Spleen (tissue), 11 donors: Measurements from ENCODE around the gene FAN1. TPM values are rescaled to one million over a fixed set of nuclear protein-coding genes. Genes with fewer than 3 reads are reported as not detected.
A peak's percentile ranks its signal among the peaks of the same experiment; 100 is the strongest.

Experiments used
- DNase-seq: peaks from one replicate; pipeline ENCODE4 v3.0.0-alpha.2; 2020
- H3K27ac ChIP-seq, 8 donors: fragments of 200-600 bp; sonication (generic) in 7 of 8; 1 replicate in 4 of 8; 2 replicates in 4 of 8; pipeline versions ENCODE4 v1.5.0 to v1.8.0; 2016 to 2021; ENCODE audit warnings: inconsistent platforms in 4 of 8, mild to moderate bottlenecking in 4 of 8, moderate library complexity in 1 of 8
- H3K27me3 ChIP-seq, 7 donors: fragments of 200-600 bp; sonication (generic) in 6 of 7; replicated peaks in 1 of 7; 1 replicate in 4 of 7; 2 replicates in 3 of 7; pipeline versions ENCODE4 v1.5.0 to v1.8.0; 2016 to 2021; ENCODE audit warnings: inconsistent platforms in 3 of 7, mild to moderate bottlenecking in 1 of 7
- H3K36me3 ChIP-seq, 6 donors: fragments of 200-600 bp; sonication (generic) in 5 of 6; 1 replicate in 4 of 6; 2 replicates in 2 of 6; pipeline versions ENCODE4 v1.5.0 to v1.8.0; 2016 to 2021; ENCODE audit warnings: inconsistent platforms in 2 of 6
- H3K4me1 ChIP-seq, 6 donors: fragments of 200-600 bp; sonication (generic) in 5 of 6; 1 replicate in 3 of 6; 2 replicates in 3 of 6; pipeline versions ENCODE4 v1.5.0 to v1.8.0; 2016 to 2021; ENCODE audit warnings: inconsistent platforms in 3 of 6
- H3K4me3 ChIP-seq, 8 donors: fragments of 200-600 bp; sonication (generic) in 7 of 8; 1 replicate in 4 of 8; 2 replicates in 4 of 8; pipeline versions ENCODE4 v1.5.0 to v1.8.0; 2016 to 2021; ENCODE audit warnings: inconsistent platforms in 4 of 8, mild to moderate bottlenecking in 4 of 8, moderate library complexity in 2 of 8
- H3K9me3 ChIP-seq, 8 donors: fragments of 200-600 bp; sonication (generic) in 7 of 8; 1 replicate in 4 of 8; 2 replicates in 4 of 8; pipeline versions ENCODE4 v1.5.0 to v1.8.0; 2016 to 2021; ENCODE audit warnings: inconsistent platforms in 4 of 8
- POLR2A ChIP-seq, 3 donors: fragments of 450-650 bp; IDR thresholded peaks; one replicate each; pipeline ENCODE4 v1.5.1; 2017; ENCODE audit warnings: antibody characterized with exemption in 3 of 3, mild to moderate bottlenecking in 1 of 3
- POLR2AphosphoS5 ChIP-seq, 3 donors: sonication (generic); formaldehyde crosslinking; IDR thresholded peaks; one replicate each; pipeline ENCODE4 v1.5.1; 2017; ENCODE audit warnings: antibody characterized with exemption in 3 of 3
- WGBS, 5 donors: extraction: QIAGEN DNeasy Blood & Tissue Kit in 3 of 5; methylation state at CpG; one replicate each; pipeline versions ENCODE4 v1.1.5 to v1.1.7; 2013 to 2018; 5-methylcytosine and 5-hydroxymethylcytosine counted together
- intact Hi-C: fragments of 100-400 bp; cut with DNase I; formaldehyde crosslinking; loops from one replicate; pipeline ENCODE4 v1.15.0; 2023; ENCODE audit warnings: low total_unique reads
- polyA plus RNA-seq, 3 donors: library from polyadenylated mRNA; stranded (reverse); fragments of 200-250 nt; gene quantifications; one replicate each; pipeline ENCODE4 v1.2.1, GENCODE V29; 2013
- total RNA-seq, 7 donors: library from RNA; depleted of rRNA in 3 of 7; stranded (reverse); fragments of >200 nt in 3 of 7; fragmentation: NEBNext Ultra II Directional in 4 of 7; extraction: Animal tissue kit (Norgen Biotek cat#: 25700) in 4 of 7; gene quantifications; one replicate each; pipeline versions ENCODE4 v1.1.0 to v1.2.1, GENCODE V29; 2016 to 2021
- TF ChIP-seq, protein P1 (sequence below), 11 experiments: fragments of 200-600 bp in 7 of 11; fragments of 450-650 bp in 4 of 11; sonication (generic) in 4 of 11; IDR thresholded peaks in 8 of 11; conservative IDR thresholded peaks in 3 of 11; 1 replicate in 7 of 11; 2 replicates in 4 of 11; pipeline versions ENCODE4 v1.4.0 to v1.8.0; 2016 to 2021; ENCODE audit warnings: antibody characterized with exemption in 11 of 11, inconsistent platforms in 4 of 11, mild to moderate bottlenecking in 1 of 11
- donor health status: healthy with polysubstance abuse.
- donor health status: DM: no; HTN: no; CAD: no; lungs with moderate emphysema.
- donor health status: DM: no; HTN: no; CAD: no.
- donor health status: Bipolar disorder and iron deficiency.
- donor health status: healthy.
- donor health status: DM: no; HTN: no; CAD: no.
- donor health status: DM: yes; HTN: yes; CAD: no.

Gene FAN1
- total and polyA plus RNA-seq, 10 donors = 6.5 to 22.1 (median 12.6) TPM

GRCh38 chr15:30924353-30924752 is 20.6 kb downstream of the FAN1 start:
- TF ChIP-seq, protein P1, sequence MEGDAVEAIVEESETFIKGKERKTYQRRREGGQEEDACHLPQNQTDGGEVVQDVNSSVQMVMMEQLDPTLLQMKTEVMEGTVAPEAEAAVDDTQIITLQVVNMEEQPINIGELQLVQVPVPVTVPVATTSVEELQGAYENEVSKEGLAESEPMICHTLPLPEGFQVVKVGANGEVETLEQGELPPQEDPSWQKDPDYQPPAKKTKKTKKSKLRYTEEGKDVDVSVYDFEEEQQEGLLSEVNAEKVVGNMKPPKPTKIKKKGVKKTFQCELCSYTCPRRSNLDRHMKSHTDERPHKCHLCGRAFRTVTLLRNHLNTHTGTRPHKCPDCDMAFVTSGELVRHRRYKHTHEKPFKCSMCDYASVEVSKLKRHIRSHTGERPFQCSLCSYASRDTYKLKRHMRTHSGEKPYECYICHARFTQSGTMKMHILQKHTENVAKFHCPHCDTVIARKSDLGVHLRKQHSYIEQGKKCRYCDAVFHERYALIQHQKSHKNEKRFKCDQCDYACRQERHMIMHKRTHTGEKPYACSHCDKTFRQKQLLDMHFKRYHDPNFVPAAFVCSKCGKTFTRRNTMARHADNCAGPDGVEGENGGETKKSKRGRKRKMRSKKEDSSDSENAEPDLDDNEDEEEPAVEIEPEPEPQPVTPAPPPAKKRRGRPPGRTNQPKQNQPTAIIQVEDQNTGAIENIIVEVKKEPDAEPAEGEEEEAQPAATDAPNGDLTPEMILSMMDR (IDR thresholded peaks at IDR 0.05 in 8 of 11, conservative IDR thresholded peaks at IDR 0.05 in 3 of 11) = no peak
- TF ChIP-seq POLR2A (IDR thresholded peaks at IDR 0.05) (no peak), POLR2AphosphoS5 (IDR thresholded peaks at IDR 0.05) (no peak)
- Histone ChIP-seq H3K4me1 (no peaks in the 10 kb centered on the region), H3K9me3 (no peaks in the 10 kb centered on the region), H3K27ac (no peak overlapping the region), H3K4me3 (no peak overlapping the region), H3K36me3 (peaks cover 0 to 100% (median 82%) of the 10 kb centered on the region in 6 donors), H3K27me3 (no peaks in the 10 kb centered on the region)
- intact Hi-C loops = no loop called here
- DNase-seq = no peak
- 88 to 95% (median 94%) methylated on average over 5 of the region's 5 CpGs for WGBS, 5 donors

DNA sequence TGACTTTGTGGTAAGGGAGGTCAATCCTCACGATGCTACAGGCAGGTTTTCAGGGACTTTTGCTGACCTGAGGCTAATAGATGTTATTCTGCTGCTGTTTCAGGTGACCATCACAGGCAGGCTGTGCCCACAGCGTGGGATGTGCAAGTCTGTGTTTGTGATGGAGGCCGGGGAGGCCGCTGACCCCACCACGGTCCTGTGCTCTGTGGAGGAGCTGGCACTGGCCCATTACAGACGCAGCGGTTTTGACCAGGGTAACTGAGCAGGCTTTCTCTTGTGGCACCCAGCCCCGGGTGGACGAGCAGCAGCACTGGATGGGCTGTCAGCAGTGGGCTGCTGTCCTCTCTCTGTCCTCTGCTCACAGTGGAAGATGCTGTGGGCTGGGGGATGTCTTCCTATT is 22.0 kb downstream of the FAN1 start:
- H3K27ac ChIP-seq = no peak overlapping the region
- WGBS, 5 donors = 89 to 95% (median 91%) methylated on average over 3 to 9 of the region's 9 CpGs
- TF ChIP-seq, protein P1 (IDR thresholded peaks at IDR 0.05 in 8 of 11, conservative IDR thresholded peaks at IDR 0.05 in 3 of 11) = no peak
- TF ChIP-seq POLR2AphosphoS5 (IDR thresholded peaks at IDR 0.05) = no peak
- TF ChIP-seq POLR2A (IDR thresholded peaks at IDR 0.05) = no peak
- H3K27me3 ChIP-seq = no peaks in the 10 kb centered on the region
- intact Hi-C loops = no loop called here
- H3K36me3 ChIP-seq = peaks cover 0 to 95% (median 84%) of the 10 kb centered on the region in 6 donors
- no peak overlapping the region for H3K4me3 ChIP-seq
- H3K4me1 ChIP-seq = no peaks in the 10 kb centered on the region
- no peaks in the 10 kb centered on the region for H3K9me3 ChIP-seq
- no peak for DNase-seq

GRCh38 chr15:30926161-30926560 is 22.4 kb downstream of the FAN1 start:
- Histone ChIP-seq H3K4me1 (no peaks in the 10 kb centered on the region), H3K36me3 (peaks cover 0 to 95% (median 82%) of the 10 kb centered on the region in 6 donors), H3K4me3 (no peak overlapping the region), H3K27me3 (no peaks in the 10 kb centered on the region), H3K27ac (no peak overlapping the region), H3K9me3 (no peaks in the 10 kb centered on the region)
- DNase-seq = no peak
- intact Hi-C loops = no loop called here
- WGBS, 5 donors = 95 to 97% (median 95%) methylated on average over 8 of the region's 8 CpGs
- TF ChIP-seq, protein P1 (IDR thresholded peaks at IDR 0.05 in 8 of 11, conservative IDR thresholded peaks at IDR 0.05 in 3 of 11) = no peak
- TF ChIP-seq POLR2A (IDR thresholded peaks at IDR 0.05) = no peak
- peak in 1 of 3 donors; percentile 2 for TF ChIP-seq POLR2AphosphoS5 (IDR thresholded peaks at IDR 0.05)

DNA sequence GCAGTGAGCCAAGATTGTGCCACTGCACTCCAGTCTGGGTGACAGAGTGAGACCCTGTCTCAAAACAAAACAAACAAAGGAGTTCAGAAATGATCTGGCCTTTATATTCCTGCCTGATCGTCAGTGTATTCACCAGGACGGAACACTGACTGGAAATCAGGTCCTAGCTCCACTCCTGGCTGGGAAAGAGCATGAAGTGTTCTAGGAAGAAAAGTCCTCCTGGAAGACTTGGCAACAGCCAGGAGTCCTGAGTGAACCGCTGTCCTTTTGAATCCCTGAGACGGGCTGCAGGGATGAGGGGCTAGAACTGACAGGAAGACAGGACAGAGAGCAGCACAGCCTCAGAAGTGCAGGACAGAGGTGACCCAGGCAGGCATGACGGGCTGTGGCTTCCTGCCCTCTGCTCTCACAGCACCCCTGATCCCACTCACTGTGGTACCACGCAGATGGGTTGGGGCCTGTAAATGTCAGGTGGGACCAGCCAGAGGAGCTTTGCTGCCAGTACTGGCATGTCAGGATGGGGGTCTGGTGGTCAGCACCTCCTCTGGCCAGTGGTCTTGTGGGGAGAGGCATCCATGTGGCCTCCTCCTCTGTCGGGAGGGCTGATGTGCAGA is 23.5 kb downstream of the FAN1 start:
- H3K9me3 ChIP-seq = no peaks in the 10 kb centered on the region
- DNase-seq = no peak
- no peak overlapping the region for H3K4me3 ChIP-seq
- H3K36me3 ChIP-seq = peaks cover 0 to 95% (median 73%) of the 10 kb centered on the region in 6 donors
- intact Hi-C loops = no loop called here
- no peaks in the 10 kb centered on the region for H3K4me1 ChIP-seq
- WGBS, 5 donors = 86 to 94% (median 92%) methylated on average over 5 to 7 of the region's 7 CpGs
- H3K27ac ChIP-seq = no peak overlapping the region
- TF ChIP-seq POLR2AphosphoS5 (IDR thresholded peaks at IDR 0.05) = peak in 1 of 3 donors; percentile 37
- no peak for TF ChIP-seq POLR2A (IDR thresholded peaks at IDR 0.05)
- TF ChIP-seq, protein P1 (IDR thresholded peaks at IDR 0.05 in 8 of 11, conservative IDR thresholded peaks at IDR 0.05 in 3 of 11) = no peak
- no peaks in the 10 kb centered on the region for H3K27me3 ChIP-seq
